AG20443 (cell line): ENCODE measurements around the gene UBTF.

Experiments used
- DNase-seq: peaks from one replicate; pipeline ENCODE4 v3.0.0; 2012; ENCODE audit warnings: low spot score, mixed read lengths

UBTF gene

GRCh38 chr17:44170499-44171201, 48.8 kb downstream of the UBTF start, which contains the start of gene ASB16:
Gene ASB16 (plus strand): TSS chr17:44170704. CDS start chr17:44170790, 86 bp downstream.
- DNase-seq: peak; percentile 46

GRCh38 chr17:44170135-44170498, 49.4 kb downstream of the UBTF start:
- DNase-seq: no peak

- no peak for DNase-seq
These were observed 52.2 kb downstream of the UBTF start for GRCh38 chr17:44167181-44167861.

- DNase-seq: no peak
These were observed 55.0 kb downstream of the UBTF start for GRCh38 chr17:44164476-44164875.

- DNase-seq: no peak
These were observed 59.8 kb downstream of the UBTF start for GRCh38 chr17:44159519-44160210.

- no peak for DNase-seq
These were observed 64.0 kb downstream of the UBTF start for GRCh38 chr17:44155488-44155887.
